SK-N-SH treated with all-trans-retinoic acid at 6 μM for 48 hours (cell line): ENCODE data around the gene LIG1.

Experiments used
- ATAC-seq: fragments of 200-7000 bp; cut with Tn5 transposase; 3 replicates; pipeline ENCODE4 v1.9.1; 2020; ENCODE audit warnings: mild to moderate bottlenecking, moderate library complexity
- BACH2 ChIP-seq: fragments of 250-450 bp; sonication (Bioruptor Pico); IDR thresholded peaks from 2 replicates; pipeline ENCODE4 v1.9.0; 2021; ENCODE audit warnings: mild to moderate bottlenecking, borderline replicate concordance
- CREB5 ChIP-seq: fragments of 250-450 bp; sonication (Bioruptor Pico); IDR thresholded peaks from 2 replicates; pipeline ENCODE4 v1.5.1; 2020; ENCODE audit warnings: low read depth, mild to moderate bottlenecking, moderate library complexity
- CSDC2 ChIP-seq: fragments of 250-450 bp; sonication (Bioruptor Pico); IDR thresholded peaks from 2 replicates; pipeline ENCODE4 v1.5.0; 2020; ENCODE audit warnings: mild to moderate bottlenecking, moderate library complexity
- CSRNP3 ChIP-seq: fragments of 250-450 bp; sonication (Bioruptor Pico); IDR thresholded peaks from 2 replicates; pipeline ENCODE4 v1.5.1; 2021; ENCODE audit warnings: mild to moderate bottlenecking, moderate library complexity
- ESRRG ChIP-seq: fragments of 250-450 bp; sonication (Bioruptor Pico); IDR thresholded peaks from 2 replicates; pipeline ENCODE4 v1.6.1; 2021; ENCODE audit warnings: mild to moderate bottlenecking
- GLIS3 ChIP-seq: fragments of 250-450 bp; sonication (Bioruptor Pico); IDR thresholded peaks from 2 replicates; pipeline ENCODE4 v1.5.0; 2020; ENCODE audit warnings: mild to moderate bottlenecking, moderate library complexity
- ISL1 ChIP-seq: fragments of 250-450 bp; sonication (Bioruptor Pico); IDR thresholded peaks from 2 replicates; pipeline ENCODE4 v2.1.2; 2022; ENCODE audit warnings: mild to moderate bottlenecking, moderate library complexity
- OSR1 ChIP-seq: fragments of 250-450 bp; sonication (Bioruptor Pico); IDR thresholded peaks from 2 replicates; pipeline ENCODE4 v1.8.0; 2022; ENCODE audit warnings: moderate library complexity, mild to moderate bottlenecking, inconsistent platforms
- PATZ1 ChIP-seq: fragments of 250-450 bp; sonication (Bioruptor Pico); IDR thresholded peaks from 2 replicates; pipeline ENCODE4 v1.8.0; 2020; ENCODE audit warnings: mild to moderate bottlenecking, moderate library complexity, borderline replicate concordance
- POU6F1 ChIP-seq: fragments of 250-450 bp; sonication (Bioruptor Pico); IDR thresholded peaks from 2 replicates; pipeline ENCODE4 v1.8.0; 2021; ENCODE audit warnings: low read depth, mild to moderate bottlenecking, moderate library complexity, borderline replicate concordance
- RARB ChIP-seq: fragments of 250-450 bp; sonication (Bioruptor Pico); IDR thresholded peaks from 2 replicates; pipeline ENCODE4 v1.8.0; 2021; ENCODE audit warnings: mild to moderate bottlenecking, moderate library complexity
- SNAI2 ChIP-seq: fragments of 250-450 bp; sonication (Bioruptor Pico); IDR thresholded peaks from 2 replicates; pipeline ENCODE4 v1.5.0; 2020; ENCODE audit warnings: mild to moderate bottlenecking, moderate library complexity
- TCF4 ChIP-seq: fragments of 250-450 bp; sonication (Bioruptor Pico); IDR thresholded peaks from 2 replicates; pipeline ENCODE4 v1.8.0; 2021; ENCODE audit warnings: mild to moderate bottlenecking, moderate library complexity, borderline replicate concordance
- TSHZ2 ChIP-seq: fragments of 250-450 bp; sonication (Bioruptor Pico); IDR thresholded peaks from 2 replicates; pipeline ENCODE4 v1.5.0; 2020; ENCODE audit warnings: mild to moderate bottlenecking, moderate library complexity
- ZC3H10 ChIP-seq: fragments of 250-450 bp; sonication (Bioruptor Pico); IDR thresholded peaks from 2 replicates; pipeline ENCODE4 v1.5.1; 2021; ENCODE audit warnings: mild to moderate bottlenecking, moderate library complexity
- ZFP3 ChIP-seq: fragments of 250-450 bp; sonication (Bioruptor Pico); IDR thresholded peaks from 2 replicates; pipeline ENCODE4 v1.5.0; 2020; ENCODE audit warnings: mild to moderate bottlenecking, moderate library complexity
- ZFP30 ChIP-seq: fragments of 450-650 bp; formaldehyde crosslinking; IDR thresholded peaks from 2 replicates; pipeline ENCODE4 v1.5.0; 2022; ENCODE audit warnings: mild to moderate bottlenecking, moderate library complexity
- ZNF70 ChIP-seq: fragments of 450-650 bp; formaldehyde crosslinking; IDR thresholded peaks from 2 replicates; pipeline ENCODE4 v1.5.0; 2020; ENCODE audit warnings: mild to moderate bottlenecking, moderate library complexity
- ZNF8 ChIP-seq: fragments of 450-650 bp; formaldehyde crosslinking; IDR thresholded peaks from 2 replicates; pipeline ENCODE4 v1.5.0; 2020; ENCODE audit warnings: mild to moderate bottlenecking, moderate library complexity

LIG1 gene

GRCh38 chr19:48095612-48096175 lies 74.5 kb downstream of the LIG1 start:
- ATAC-seq = no peak
- TF ChIP-seq SNAI2 (CRISPR knock-in tag) (no peak), ESRRG (no peak), ZFP3 (CRISPR knock-in tag) (no peak), CREB5 (CRISPR knock-in tag) (no peak), BACH2 (no peak), CSDC2 (CRISPR knock-in tag) (no peak), ZNF70 (CRISPR knock-in tag) (no peak), CSRNP3 (CRISPR knock-in tag) (no peak), PATZ1 (CRISPR knock-in tag) (no peak), ZC3H10 (CRISPR knock-in tag) (no peak), GLIS3 (CRISPR knock-in tag) (no peak), POU6F1 (no peak), ISL1 (CRISPR knock-in tag) (no peak), RARB (CRISPR knock-in tag) (no peak)

GRCh38 chr19:48094855-48095203 lies 75.3 kb downstream of the LIG1 start:
- no peak for ATAC-seq
- no peak for TF ChIP-seq OSR1 (CRISPR knock-in tag)
- no peak for TF ChIP-seq ISL1 (CRISPR knock-in tag)
- TF ChIP-seq RARB (CRISPR knock-in tag) = no peak
- no peak for TF ChIP-seq ZC3H10 (CRISPR knock-in tag)

- no peak for ATAC-seq
These were observed 75.9 kb downstream of the LIG1 start for GRCh38 chr19:48094129-48094854.

GRCh38 chr19:48091111-48091718 lies 78.9 kb downstream of the LIG1 start:
- ATAC-seq = peak; percentile 87

More at GRCh38 chr19:48094129-48094854, 75.9 kb downstream of the LIG1 start:
- TF ChIP-seq GLIS3 (CRISPR knock-in tag) = no peak
- no peak for TF ChIP-seq ZFP30 (CRISPR knock-in tag)
- no peak for TF ChIP-seq ZC3H10 (CRISPR knock-in tag)
- TF ChIP-seq PATZ1 (CRISPR knock-in tag) = no peak

- no peak; the same call in 2 of the 3 replicates for ATAC-seq
- TF ChIP-seq CSRNP3 (CRISPR knock-in tag) (no peak), ZFP3 (CRISPR knock-in tag) (no peak), ZNF70 (CRISPR knock-in tag) (no peak), CSDC2 (CRISPR knock-in tag) (no peak), ZNF8 (CRISPR knock-in tag) (no peak), OSR1 (CRISPR knock-in tag) (no peak), TSHZ2 (no peak), TCF4 (CRISPR knock-in tag) (no peak), SNAI2 (CRISPR knock-in tag) (no peak), ZFP30 (CRISPR knock-in tag) (no peak)
These were observed 79.8 kb downstream of the LIG1 start for GRCh38 chr19:48090281-48090802.
